ENCODE data around the gene MRPL18.

- TF ChIP-seq CTCF (IDR thresholded peaks at IDR 0.05) (no peak), POLR2A (IDR thresholded peaks at IDR 0.05) (no peak)
Measured at GRCh38 chr6:159838020-159838744, 47.9 kb downstream of the MRPL18 start.

All from body of pancreas (tissue), 4 donors.